IPS-18c (cell line): ENCODE data around the gene SAMD13.
"Not testable (repeated sequence)": the region's sequence is repeated elsewhere in the genome, so short reads cannot be mapped to it uniquely, and the experiment has no call there.

Experiments
- H3K4me3 ChIP-seq: 2 replicates; pipeline ENCODE4 v1.7.0; 2013; ENCODE audit warnings: low read depth, mild to moderate bottlenecking, low read length, moderate library complexity; ENCODE audit not compliant: insufficient read depth
- H3K9me3 ChIP-seq: one replicate; pipeline ENCODE4 v1.6.1; 2013; ENCODE audit warnings: mild to moderate bottlenecking, low read length, moderate library complexity; ENCODE audit not compliant: control insufficient read depth, insufficient read depth

The SAMD13 gene

GRCh38 chr1:84277343-84278059, 24.0 kb upstream of the SAMD13 start:
- H3K9me3 ChIP-seq = peaks cover 5% of the 10 kb centered on the region
- H3K4me3 ChIP-seq = no peak overlapping the region

GRCh38 chr1:84278905-84279304, 22.6 kb upstream of the SAMD13 start:
- H3K9me3 ChIP-seq = no peaks in the 10 kb centered on the region

GRCh38 chr1:84280912-84281311, 20.6 kb upstream of the SAMD13 start:
- no peaks in the 10 kb centered on the region for H3K9me3 ChIP-seq
- no peak overlapping the region for H3K4me3 ChIP-seq

More at GRCh38 chr1:84278905-84279304, 22.6 kb upstream of the SAMD13 start:
- no peak overlapping the region for H3K4me3 ChIP-seq

GRCh38 chr1:84282780-84283333, 18.7 kb upstream of the SAMD13 start:
- no peak overlapping the region for H3K4me3 ChIP-seq
- no peaks in the 10 kb centered on the region for H3K9me3 ChIP-seq

GRCh38 chr1:84283381-84283780, 18.1 kb upstream of the SAMD13 start:
- no peaks in the 10 kb centered on the region for H3K9me3 ChIP-seq
- no peak overlapping the region for H3K4me3 ChIP-seq

- no peaks in the 10 kb centered on the region for H3K9me3 ChIP-seq
- H3K4me3 ChIP-seq = no peak overlapping the region
These were observed 15.4 kb upstream of the SAMD13 start for GRCh38 chr1:84286071-84286470.

GRCh38 chr1:84287389-84287788, 14.1 kb upstream of the SAMD13 start:
- H3K4me3 ChIP-seq, H3K9me3 ChIP-seq: not testable (repeated sequence)

GRCh38 chr1:84289169-84289785, 12.2 kb upstream of the SAMD13 start:
- no peak overlapping the region for H3K4me3 ChIP-seq

GRCh38 chr1:84291882-84292655, 9.4 kb upstream of the SAMD13 start:
- Histone ChIP-seq H3K9me3 (no peaks in the 10 kb centered on the region), H3K4me3 (no peak overlapping the region)

More at GRCh38 chr1:84289169-84289785, 12.2 kb upstream of the SAMD13 start:
- H3K9me3 ChIP-seq = no peaks in the 10 kb centered on the region

- no peaks in the 10 kb centered on the region for H3K9me3 ChIP-seq
- H3K4me3 ChIP-seq = no peak overlapping the region
These were observed 7.7 kb upstream of the SAMD13 start for GRCh38 chr1:84293766-84294165.

- Histone ChIP-seq H3K9me3 (no peaks in the 10 kb centered on the region), H3K4me3 (no peak overlapping the region)
These were observed 6.8 kb upstream of the SAMD13 start for GRCh38 chr1:84294751-84295150.

GRCh38 chr1:84297546-84298244, 3.8 kb upstream of the SAMD13 start:
- no peaks in the 10 kb centered on the region for H3K9me3 ChIP-seq
- peak overlapping the region; percentile 96; the same call in 1 of the 2 replicates for H3K4me3 ChIP-seq

GRCh38 chr1:84298328-84298683, 3.2 kb upstream of the SAMD13 start:
- Histone ChIP-seq H3K9me3 (no peaks in the 10 kb centered on the region), H3K4me3 (peak overlapping the region; percentile 96)

- H3K4me3 ChIP-seq = peak overlapping the region; percentile 96
- no peaks in the 10 kb centered on the region for H3K9me3 ChIP-seq
These were observed 2.6 kb upstream of the SAMD13 start for GRCh38 chr1:84298684-84299535.

- H3K9me3 ChIP-seq = no peaks in the 10 kb centered on the region
- H3K4me3 ChIP-seq = peak overlapping the region; percentile 96; the same call in 1 of the 2 replicates
These were observed 1.9 kb upstream of the SAMD13 start for GRCh38 chr1:84299536-84300170.

GRCh38 chr1:84300501-84300900, 1.0 kb upstream of the SAMD13 start:
- no peak overlapping the region for H3K4me3 ChIP-seq
- H3K9me3 ChIP-seq = no peaks in the 10 kb centered on the region
